SKM-1 (cell line): ENCODE measurements around the gene CNTFR.

Experiments
- DNase-seq: peaks from one replicate; lab custom pipeline; 2025; ENCODE audit not compliant: unreplicated experiment; lab: John Stamatoyannopoulos, UW

The CNTFR gene

DNA sequence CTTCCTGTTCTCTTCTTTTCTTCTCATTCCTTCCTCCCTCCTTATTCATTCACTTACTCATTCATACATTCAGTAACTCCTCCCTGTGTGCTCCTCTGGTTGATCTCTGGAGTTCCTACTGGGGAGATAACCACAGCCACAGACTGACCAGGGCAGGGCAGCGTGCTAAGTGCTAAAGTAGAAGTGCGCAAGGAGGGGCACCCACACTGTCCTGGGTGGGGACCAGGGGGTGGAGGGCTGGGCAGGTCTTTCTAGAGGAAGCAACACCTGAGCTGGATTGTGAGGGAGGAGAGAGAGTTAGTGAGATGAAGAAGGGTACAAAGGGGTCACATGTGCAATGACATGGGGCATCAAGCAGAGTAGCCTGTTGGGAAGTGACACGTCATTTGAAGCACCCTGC, 80.6 kb downstream of the CNTFR start:
- no peak for DNase-seq

DNA sequence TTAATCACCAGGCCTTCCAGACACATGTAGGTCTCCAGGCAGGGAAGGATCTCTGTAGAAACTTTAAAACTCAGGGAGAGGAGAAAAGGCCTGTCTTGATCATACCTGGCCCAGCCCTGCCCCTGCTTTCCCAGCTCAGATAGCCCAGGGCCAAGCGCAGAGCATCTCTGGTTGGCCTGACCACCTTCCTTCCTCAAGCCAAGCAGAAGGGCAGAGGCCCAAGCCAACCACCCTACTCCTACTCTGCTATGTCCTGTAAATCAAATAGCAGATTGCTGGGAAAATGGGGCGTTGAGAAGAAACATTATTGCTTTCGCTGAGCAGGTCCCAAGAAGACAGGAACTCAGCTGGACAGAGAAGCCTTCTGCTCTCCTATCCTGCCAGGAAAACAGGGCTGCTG, 81.1 kb downstream of the CNTFR start:
- no peak for DNase-seq

- no peak for DNase-seq
Observed at GRCh38 chr9:34507966-34508365, 81.6 kb downstream of the CNTFR start.

- no peak for DNase-seq
Observed at GRCh38 chr9:34507556-34507955, 82.0 kb downstream of the CNTFR start.

DNA sequence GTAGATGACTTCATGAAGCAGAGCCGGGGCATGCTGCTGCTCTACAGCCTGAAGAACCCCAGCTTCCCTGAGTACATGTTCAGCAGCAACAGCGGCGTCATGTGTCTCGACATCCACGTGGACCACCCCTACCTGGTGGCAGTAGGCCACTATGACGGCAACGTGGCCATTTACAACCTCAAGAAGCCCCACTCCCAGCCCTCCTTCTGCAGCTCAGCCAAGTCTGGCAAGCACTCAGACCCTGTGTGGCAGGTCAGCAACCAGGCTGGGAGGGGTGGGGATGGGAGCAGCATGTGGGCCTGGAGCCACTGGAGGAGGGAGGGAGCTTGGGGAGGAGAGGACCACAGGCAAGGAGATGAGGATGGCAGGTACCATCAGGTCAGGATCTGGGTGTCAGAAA, 82.9 kb downstream of the CNTFR start:
- no peak for DNase-seq

GRCh38 chr9:34505370-34506120, 84.0 kb downstream of the CNTFR start:
- DNase-seq, result no peak

DNA sequence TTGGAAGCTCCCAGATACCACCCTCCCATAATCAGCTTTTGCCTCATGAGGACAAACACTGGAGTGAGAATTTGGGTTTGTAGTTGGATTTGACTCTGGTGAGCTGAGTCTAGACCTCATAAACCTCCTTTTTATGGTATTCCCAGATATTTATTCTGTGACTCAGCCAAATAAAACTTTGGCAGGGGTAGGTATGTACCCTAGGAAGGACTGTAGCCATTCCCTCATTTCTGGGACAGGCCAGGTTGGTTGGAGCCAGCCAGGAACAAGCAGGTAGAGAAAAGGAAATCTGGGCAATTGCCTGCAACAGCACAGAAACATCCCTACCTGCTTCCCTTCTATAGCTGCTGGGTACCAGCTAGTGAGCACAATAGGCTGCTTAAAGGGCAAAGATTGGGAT, 86.1 kb downstream of the CNTFR start:
- DNase-seq, result no peak

GRCh38 chr9:34502891-34503290, 86.6 kb downstream of the CNTFR start:
- DNase-seq, result no peak

DNA sequence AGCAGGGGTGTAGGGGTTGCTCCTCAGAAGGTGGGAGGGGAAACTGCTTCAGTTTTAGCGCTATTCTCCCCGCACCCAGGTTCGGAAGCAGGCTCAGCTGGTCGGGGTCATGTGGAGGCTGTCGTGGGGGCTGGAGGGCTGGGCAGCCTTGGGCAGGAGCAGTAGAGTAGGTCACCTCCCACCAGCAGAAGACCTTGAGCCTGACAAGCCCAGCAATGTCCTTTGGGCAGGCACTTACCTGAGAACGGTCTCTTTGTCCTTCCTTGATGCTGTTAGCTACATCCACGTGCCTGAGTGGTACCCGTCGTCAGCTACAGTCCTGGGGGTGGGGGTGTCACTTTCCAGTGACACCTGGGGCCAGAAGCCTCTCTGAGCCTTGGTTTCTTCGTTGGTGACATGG, 87.1 kb downstream of the CNTFR start:
- no peak for DNase-seq

DNA sequence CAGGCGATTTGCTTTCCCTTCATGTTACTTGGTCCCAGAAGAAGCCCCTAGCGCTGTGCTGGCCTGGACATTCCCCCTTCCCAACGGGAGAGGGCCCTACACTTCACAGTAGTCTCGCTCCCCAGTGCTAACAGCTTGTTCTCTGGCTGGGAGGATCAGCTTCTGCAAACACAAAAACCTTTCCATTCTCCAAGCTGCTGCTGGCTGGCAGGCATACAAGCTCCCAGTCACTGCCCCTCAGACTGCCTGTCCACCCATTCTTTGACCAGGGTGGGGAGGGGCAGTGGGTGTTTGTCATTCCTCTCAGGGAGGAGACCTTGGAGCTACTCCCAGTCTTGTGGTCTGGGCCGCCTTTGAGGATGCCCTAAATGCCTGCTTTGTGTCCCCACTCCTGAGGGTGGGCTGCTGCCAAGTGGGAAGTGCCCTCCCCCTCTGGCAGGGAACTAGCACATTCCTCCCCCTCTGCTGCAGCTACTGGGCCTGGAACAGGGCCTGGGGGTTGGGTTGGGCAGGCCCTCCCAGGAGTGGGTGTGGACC, 87.6 kb downstream of the CNTFR start:
- no peak for DNase-seq
